Kidney epithelial cell (primary cell): ENCODE results near the gene NNMT. TPM values are rescaled to one million over a fixed set of nuclear protein-coding genes. Genes with fewer than 3 reads are reported as not detected.

Experiments used
- DNase-seq: peaks from one replicate; pipeline ENCODE4 v3.0.0-alpha.2; 2010; ENCODE audit warnings: low read depth
- H3K27me3 ChIP-seq: 2 replicates; pipeline ENCODE4 v1.6.0; 2011; ENCODE audit warnings: low read length; ENCODE audit not compliant: control insufficient read depth, insufficient read depth
- H3K36me3 ChIP-seq: 2 replicates; pipeline ENCODE4 v1.5.1; 2011; ENCODE audit warnings: low read length; ENCODE audit not compliant: control insufficient read depth, insufficient read depth
- H3K4me3 ChIP-seq: 2 replicates; pipeline ENCODE4 v1.5.1; 2011; ENCODE audit warnings: low read depth, mild to moderate bottlenecking, control low read depth, low read length
- total RNA-seq: library from RNA; depleted of rRNA; stranded (reverse); fragments of >200 nt; gene quantifications from 2 replicates; pipeline ENCODE4 v1.2.3, GENCODE V29; 2015
- TF ChIP-seq, protein P1 (sequence below): IDR thresholded peaks from 2 replicates; pipeline ENCODE4 v1.5.1; 2011; ENCODE audit warnings: mild to moderate bottlenecking, moderate library complexity, low read length, control low read depth, inconsistent platforms; ENCODE audit not compliant: insufficient read depth, poor library complexity, severe bottlenecking

Gene NNMT
- total RNA-seq, 1 donor from 2014 or later: 470 TPM

DNA sequence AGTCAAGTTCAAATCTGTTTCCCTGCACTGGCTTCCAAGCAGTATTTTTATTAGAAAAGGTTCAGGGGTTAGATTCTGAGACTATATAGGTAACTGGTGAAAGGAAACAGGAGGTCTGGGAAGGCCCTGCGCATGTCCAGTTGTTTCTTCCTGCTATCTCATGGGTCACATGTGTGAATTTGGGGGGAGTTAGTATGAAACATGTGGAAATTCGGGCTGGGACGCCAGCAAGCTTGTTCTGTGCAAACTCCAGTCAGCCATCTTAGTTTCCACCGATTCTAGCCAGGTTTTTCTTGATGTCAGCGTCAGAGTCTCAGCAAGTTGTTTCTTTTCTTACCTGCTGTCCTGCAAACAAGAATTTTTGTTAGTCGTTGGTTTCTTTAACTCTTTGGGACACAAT, 46.8 kb downstream of the NNMT start:
- Histone ChIP-seq H3K27me3 (no peaks in the 10 kb centered on the region), H3K36me3 (no peaks in the 10 kb centered on the region), H3K4me3 (no peak overlapping the region)
- DNase-seq: no peak
- TF ChIP-seq, protein P1, sequence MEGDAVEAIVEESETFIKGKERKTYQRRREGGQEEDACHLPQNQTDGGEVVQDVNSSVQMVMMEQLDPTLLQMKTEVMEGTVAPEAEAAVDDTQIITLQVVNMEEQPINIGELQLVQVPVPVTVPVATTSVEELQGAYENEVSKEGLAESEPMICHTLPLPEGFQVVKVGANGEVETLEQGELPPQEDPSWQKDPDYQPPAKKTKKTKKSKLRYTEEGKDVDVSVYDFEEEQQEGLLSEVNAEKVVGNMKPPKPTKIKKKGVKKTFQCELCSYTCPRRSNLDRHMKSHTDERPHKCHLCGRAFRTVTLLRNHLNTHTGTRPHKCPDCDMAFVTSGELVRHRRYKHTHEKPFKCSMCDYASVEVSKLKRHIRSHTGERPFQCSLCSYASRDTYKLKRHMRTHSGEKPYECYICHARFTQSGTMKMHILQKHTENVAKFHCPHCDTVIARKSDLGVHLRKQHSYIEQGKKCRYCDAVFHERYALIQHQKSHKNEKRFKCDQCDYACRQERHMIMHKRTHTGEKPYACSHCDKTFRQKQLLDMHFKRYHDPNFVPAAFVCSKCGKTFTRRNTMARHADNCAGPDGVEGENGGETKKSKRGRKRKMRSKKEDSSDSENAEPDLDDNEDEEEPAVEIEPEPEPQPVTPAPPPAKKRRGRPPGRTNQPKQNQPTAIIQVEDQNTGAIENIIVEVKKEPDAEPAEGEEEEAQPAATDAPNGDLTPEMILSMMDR: no peak

- H3K27me3 ChIP-seq: no peaks in the 10 kb centered on the region
- DNase-seq: no peak
- TF ChIP-seq, protein P1: no peak
- no peaks in the 10 kb centered on the region for H3K36me3 ChIP-seq
- H3K4me3 ChIP-seq: no peak overlapping the region
Observed at GRCh38 chr11:114343493-114343892, 47.3 kb downstream of the NNMT start.

- Histone ChIP-seq H3K27me3 (no peaks in the 10 kb centered on the region), H3K36me3 (no peaks in the 10 kb centered on the region), H3K4me3 (no peak overlapping the region)
- DNase-seq: no peak
- TF ChIP-seq, protein P1: no peak
Observed at GRCh38 chr11:114344494-114344893, 48.3 kb downstream of the NNMT start.

GRCh38 chr11:114345575-114346222, 49.5 kb downstream of the NNMT start:
- Histone ChIP-seq H3K4me3 (no peak overlapping the region), H3K36me3 (no peaks in the 10 kb centered on the region), H3K27me3 (no peaks in the 10 kb centered on the region)
- TF ChIP-seq, protein P1: no peak
- no peak for DNase-seq

- Histone ChIP-seq H3K4me3 (no peak overlapping the region), H3K36me3 (no peaks in the 10 kb centered on the region)
- TF ChIP-seq, protein P1: no peak
Observed at GRCh38 chr11:114346709-114347141, 50.5 kb downstream of the NNMT start.

More at GRCh38 chr11:114346709-114347141, 50.5 kb downstream of the NNMT start:
- no peak for DNase-seq
- H3K27me3 ChIP-seq: no peaks in the 10 kb centered on the region
